Measurements from ENCODE around the gene IGIP. TPM values are rescaled to one million over a fixed set of nuclear protein-coding genes. Genes with fewer than 3 reads are reported as not detected.

Gene IGIP
- total and polyA plus RNA-seq, 2 of the 8 experiments (the other 6 are each of a cell fraction or from before 2014, with no cell fraction given): 0.32 to 0.69 TPM

DNA sequence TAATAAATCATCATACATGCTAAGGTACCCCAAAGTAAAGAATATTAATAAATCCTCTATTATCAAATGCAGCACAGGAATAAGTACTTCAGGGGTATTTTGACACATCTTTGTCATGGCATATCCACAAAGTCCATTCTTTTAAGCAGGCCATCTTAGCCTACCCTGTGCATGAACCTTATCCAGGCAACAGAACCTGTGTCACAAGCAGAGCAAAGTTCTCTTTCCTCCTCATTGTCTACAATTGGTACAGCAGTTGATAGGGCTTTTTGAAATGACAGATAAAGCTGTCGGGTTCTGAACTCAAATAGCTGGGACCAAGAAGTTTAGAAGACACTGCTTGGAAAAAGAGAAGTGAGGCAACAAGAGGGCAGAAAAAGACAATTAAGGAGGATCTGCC is 42.6 kb upstream of the IGIP start (continued):
- TF ChIP-seq, protein P1, sequence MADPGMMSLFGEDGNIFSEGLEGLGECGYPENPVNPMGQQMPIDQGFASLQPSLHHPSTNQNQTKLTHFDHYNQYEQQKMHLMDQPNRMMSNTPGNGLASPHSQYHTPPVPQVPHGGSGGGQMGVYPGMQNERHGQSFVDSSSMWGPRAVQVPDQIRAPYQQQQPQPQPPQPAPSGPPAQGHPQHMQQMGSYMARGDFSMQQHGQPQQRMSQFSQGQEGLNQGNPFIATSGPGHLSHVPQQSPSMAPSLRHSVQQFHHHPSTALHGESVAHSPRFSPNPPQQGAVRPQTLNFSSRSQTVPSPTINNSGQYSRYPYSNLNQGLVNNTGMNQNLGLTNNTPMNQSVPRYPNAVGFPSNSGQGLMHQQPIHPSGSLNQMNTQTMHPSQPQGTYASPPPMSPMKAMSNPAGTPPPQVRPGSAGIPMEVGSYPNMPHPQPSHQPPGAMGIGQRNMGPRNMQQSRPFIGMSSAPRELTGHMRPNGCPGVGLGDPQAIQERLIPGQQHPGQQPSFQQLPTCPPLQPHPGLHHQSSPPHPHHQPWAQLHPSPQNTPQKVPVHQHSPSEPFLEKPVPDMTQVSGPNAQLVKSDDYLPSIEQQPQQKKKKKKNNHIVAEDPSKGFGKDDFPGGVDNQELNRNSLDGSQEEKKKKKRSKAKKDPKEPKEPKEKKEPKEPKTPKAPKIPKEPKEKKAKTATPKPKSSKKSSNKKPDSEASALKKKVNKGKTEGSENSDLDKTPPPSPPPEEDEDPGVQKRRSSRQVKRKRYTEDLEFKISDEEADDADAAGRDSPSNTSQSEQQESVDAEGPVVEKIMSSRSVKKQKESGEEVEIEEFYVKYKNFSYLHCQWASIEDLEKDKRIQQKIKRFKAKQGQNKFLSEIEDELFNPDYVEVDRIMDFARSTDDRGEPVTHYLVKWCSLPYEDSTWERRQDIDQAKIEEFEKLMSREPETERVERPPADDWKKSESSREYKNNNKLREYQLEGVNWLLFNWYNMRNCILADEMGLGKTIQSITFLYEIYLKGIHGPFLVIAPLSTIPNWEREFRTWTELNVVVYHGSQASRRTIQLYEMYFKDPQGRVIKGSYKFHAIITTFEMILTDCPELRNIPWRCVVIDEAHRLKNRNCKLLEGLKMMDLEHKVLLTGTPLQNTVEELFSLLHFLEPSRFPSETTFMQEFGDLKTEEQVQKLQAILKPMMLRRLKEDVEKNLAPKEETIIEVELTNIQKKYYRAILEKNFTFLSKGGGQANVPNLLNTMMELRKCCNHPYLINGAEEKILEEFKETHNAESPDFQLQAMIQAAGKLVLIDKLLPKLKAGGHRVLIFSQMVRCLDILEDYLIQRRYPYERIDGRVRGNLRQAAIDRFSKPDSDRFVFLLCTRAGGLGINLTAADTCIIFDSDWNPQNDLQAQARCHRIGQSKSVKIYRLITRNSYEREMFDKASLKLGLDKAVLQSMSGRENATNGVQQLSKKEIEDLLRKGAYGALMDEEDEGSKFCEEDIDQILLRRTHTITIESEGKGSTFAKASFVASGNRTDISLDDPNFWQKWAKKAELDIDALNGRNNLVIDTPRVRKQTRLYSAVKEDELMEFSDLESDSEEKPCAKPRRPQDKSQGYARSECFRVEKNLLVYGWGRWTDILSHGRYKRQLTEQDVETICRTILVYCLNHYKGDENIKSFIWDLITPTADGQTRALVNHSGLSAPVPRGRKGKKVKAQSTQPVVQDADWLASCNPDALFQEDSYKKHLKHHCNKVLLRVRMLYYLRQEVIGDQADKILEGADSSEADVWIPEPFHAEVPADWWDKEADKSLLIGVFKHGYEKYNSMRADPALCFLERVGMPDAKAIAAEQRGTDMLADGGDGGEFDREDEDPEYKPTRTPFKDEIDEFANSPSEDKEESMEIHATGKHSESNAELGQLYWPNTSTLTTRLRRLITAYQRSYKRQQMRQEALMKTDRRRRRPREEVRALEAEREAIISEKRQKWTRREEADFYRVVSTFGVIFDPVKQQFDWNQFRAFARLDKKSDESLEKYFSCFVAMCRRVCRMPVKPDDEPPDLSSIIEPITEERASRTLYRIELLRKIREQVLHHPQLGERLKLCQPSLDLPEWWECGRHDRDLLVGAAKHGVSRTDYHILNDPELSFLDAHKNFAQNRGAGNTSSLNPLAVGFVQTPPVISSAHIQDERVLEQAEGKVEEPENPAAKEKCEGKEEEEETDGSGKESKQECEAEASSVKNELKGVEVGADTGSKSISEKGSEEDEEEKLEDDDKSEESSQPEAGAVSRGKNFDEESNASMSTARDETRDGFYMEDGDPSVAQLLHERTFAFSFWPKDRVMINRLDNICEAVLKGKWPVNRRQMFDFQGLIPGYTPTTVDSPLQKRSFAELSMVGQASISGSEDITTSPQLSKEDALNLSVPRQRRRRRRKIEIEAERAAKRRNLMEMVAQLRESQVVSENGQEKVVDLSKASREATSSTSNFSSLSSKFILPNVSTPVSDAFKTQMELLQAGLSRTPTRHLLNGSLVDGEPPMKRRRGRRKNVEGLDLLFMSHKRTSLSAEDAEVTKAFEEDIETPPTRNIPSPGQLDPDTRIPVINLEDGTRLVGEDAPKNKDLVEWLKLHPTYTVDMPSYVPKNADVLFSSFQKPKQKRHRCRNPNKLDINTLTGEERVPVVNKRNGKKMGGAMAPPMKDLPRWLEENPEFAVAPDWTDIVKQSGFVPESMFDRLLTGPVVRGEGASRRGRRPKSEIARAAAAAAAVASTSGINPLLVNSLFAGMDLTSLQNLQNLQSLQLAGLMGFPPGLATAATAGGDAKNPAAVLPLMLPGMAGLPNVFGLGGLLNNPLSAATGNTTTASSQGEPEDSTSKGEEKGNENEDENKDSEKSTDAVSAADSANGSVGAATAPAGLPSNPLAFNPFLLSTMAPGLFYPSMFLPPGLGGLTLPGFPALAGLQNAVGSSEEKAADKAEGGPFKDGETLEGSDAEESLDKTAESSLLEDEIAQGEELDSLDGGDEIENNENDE (IDR thresholded peaks at IDR 0.05; ENCODE audit: insufficient replicate concordance, low read length): no peak
- TF ChIP-seq ASH2L (IDR thresholded peaks at IDR 0.05; ENCODE audit: low read length) (no peak), HDAC2 (IDR thresholded peaks at IDR 0.05; ENCODE audit: borderline replicate concordance in 1 of 2, low read depth in 2 of 2, low read length in 2 of 2) (no peak), TBP (IDR thresholded peaks at IDR 0.05; ENCODE audit: low read depth, low read length) (no peak), HDAC6 (IDR thresholded peaks at IDR 0.05; ENCODE audit: low read depth, low read length) (no peak)

Measured in H1 (cell line).